Spleen (tissue), 11 donors: ENCODE results near the gene SLC66A1. TPM values are rescaled to one million over a fixed set of nuclear protein-coding genes. Genes with fewer than 3 reads are reported as not detected.
A peak's percentile ranks its signal among the peaks of the same experiment; 100 is the strongest.
"Not testable (repeated sequence)": the region's sequence is repeated elsewhere in the genome, so short reads cannot be mapped to it uniquely, and the experiment has no call there.

Source experiments
- DNase-seq: peaks from one replicate; pipeline ENCODE4 v3.0.0-alpha.2; 2020
- H3K27ac ChIP-seq, 8 donors: fragments of 200-600 bp; sonication (generic) in 7 of 8; 1 replicate in 4 of 8; 2 replicates in 4 of 8; pipeline versions ENCODE4 v1.5.0 to v1.8.0; 2016 to 2021; ENCODE audit warnings: inconsistent platforms in 4 of 8, mild to moderate bottlenecking in 4 of 8, moderate library complexity in 1 of 8
- H3K27me3 ChIP-seq, 7 donors: fragments of 200-600 bp; sonication (generic) in 6 of 7; replicated peaks in 1 of 7; 1 replicate in 4 of 7; 2 replicates in 3 of 7; pipeline versions ENCODE4 v1.5.0 to v1.8.0; 2016 to 2021; ENCODE audit warnings: inconsistent platforms in 3 of 7, mild to moderate bottlenecking in 1 of 7
- H3K36me3 ChIP-seq, 6 donors: fragments of 200-600 bp; sonication (generic) in 5 of 6; 1 replicate in 4 of 6; 2 replicates in 2 of 6; pipeline versions ENCODE4 v1.5.0 to v1.8.0; 2016 to 2021; ENCODE audit warnings: inconsistent platforms in 2 of 6
- H3K4me1 ChIP-seq, 6 donors: fragments of 200-600 bp; sonication (generic) in 5 of 6; 1 replicate in 3 of 6; 2 replicates in 3 of 6; pipeline versions ENCODE4 v1.5.0 to v1.8.0; 2016 to 2021; ENCODE audit warnings: inconsistent platforms in 3 of 6
- H3K4me3 ChIP-seq, 8 donors: fragments of 200-600 bp; sonication (generic) in 7 of 8; 1 replicate in 4 of 8; 2 replicates in 4 of 8; pipeline versions ENCODE4 v1.5.0 to v1.8.0; 2016 to 2021; ENCODE audit warnings: inconsistent platforms in 4 of 8, mild to moderate bottlenecking in 4 of 8, moderate library complexity in 2 of 8
- H3K9me3 ChIP-seq, 8 donors: fragments of 200-600 bp; sonication (generic) in 7 of 8; 1 replicate in 4 of 8; 2 replicates in 4 of 8; pipeline versions ENCODE4 v1.5.0 to v1.8.0; 2016 to 2021; ENCODE audit warnings: inconsistent platforms in 4 of 8
- POLR2A ChIP-seq, 3 donors: fragments of 450-650 bp; IDR thresholded peaks; one replicate each; pipeline ENCODE4 v1.5.1; 2017; ENCODE audit warnings: antibody characterized with exemption in 3 of 3, mild to moderate bottlenecking in 1 of 3
- POLR2AphosphoS5 ChIP-seq, 3 donors: sonication (generic); formaldehyde crosslinking; IDR thresholded peaks; one replicate each; pipeline ENCODE4 v1.5.1; 2017; ENCODE audit warnings: antibody characterized with exemption in 3 of 3
- WGBS, 5 donors: extraction: QIAGEN DNeasy Blood & Tissue Kit in 3 of 5; methylation state at CpG; one replicate each; pipeline versions ENCODE4 v1.1.5 to v1.1.7; 2013 to 2018; 5-methylcytosine and 5-hydroxymethylcytosine counted together
- intact Hi-C: fragments of 100-400 bp; cut with DNase I; formaldehyde crosslinking; loops from one replicate; pipeline ENCODE4 v1.15.0; 2023; ENCODE audit warnings: low total_unique reads
- polyA plus RNA-seq, 3 donors: library from polyadenylated mRNA; stranded (reverse); fragments of 200-250 nt; gene quantifications; one replicate each; pipeline ENCODE4 v1.2.1, GENCODE V29; 2013
- total RNA-seq, 7 donors: library from RNA; depleted of rRNA in 3 of 7; stranded (reverse); fragments of >200 nt in 3 of 7; fragmentation: NEBNext Ultra II Directional in 4 of 7; extraction: Animal tissue kit (Norgen Biotek cat#: 25700) in 4 of 7; gene quantifications; one replicate each; pipeline versions ENCODE4 v1.1.0 to v1.2.1, GENCODE V29; 2016 to 2021
- TF ChIP-seq, protein P1 (sequence below), 11 experiments: fragments of 200-600 bp in 7 of 11; fragments of 450-650 bp in 4 of 11; sonication (generic) in 4 of 11; IDR thresholded peaks in 8 of 11; conservative IDR thresholded peaks in 3 of 11; 1 replicate in 7 of 11; 2 replicates in 4 of 11; pipeline versions ENCODE4 v1.4.0 to v1.8.0; 2016 to 2021; ENCODE audit warnings: antibody characterized with exemption in 11 of 11, inconsistent platforms in 4 of 11, mild to moderate bottlenecking in 1 of 11
- donor health status: healthy with polysubstance abuse.
- donor health status: DM: no; HTN: no; CAD: no; lungs with moderate emphysema.
- donor health status: DM: no; HTN: no; CAD: no.
- donor health status: Bipolar disorder and iron deficiency.
- donor health status: healthy.
- donor health status: DM: no; HTN: no; CAD: no.
- donor health status: DM: yes; HTN: yes; CAD: no.

The SLC66A1 gene
- total and polyA plus RNA-seq, 10 donors = 9.6 to 20.9 (median 13.9) TPM

DNA sequence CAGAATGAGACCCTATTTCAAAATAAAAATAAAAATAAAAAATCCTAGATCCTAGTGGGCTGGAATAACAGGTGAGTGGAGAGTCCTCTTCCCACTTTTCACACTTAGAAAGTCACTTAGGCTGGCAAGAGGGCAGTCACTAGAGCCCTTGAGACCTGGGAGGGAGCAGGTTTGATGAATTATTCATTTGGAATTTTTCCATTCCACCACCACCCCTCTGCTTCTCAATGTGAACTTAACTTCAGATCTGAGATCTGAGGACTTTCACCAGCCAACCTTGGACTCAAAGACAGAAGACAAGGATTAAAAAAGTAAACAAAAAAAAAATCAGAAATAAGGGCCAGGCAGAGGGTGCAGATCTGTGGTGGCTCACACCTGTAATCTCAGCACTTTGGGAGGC lies 40.1 kb upstream of the SLC66A1 start:
- no peak for TF ChIP-seq POLR2A (IDR thresholded peaks at IDR 0.05)
- TF ChIP-seq, protein P1, sequence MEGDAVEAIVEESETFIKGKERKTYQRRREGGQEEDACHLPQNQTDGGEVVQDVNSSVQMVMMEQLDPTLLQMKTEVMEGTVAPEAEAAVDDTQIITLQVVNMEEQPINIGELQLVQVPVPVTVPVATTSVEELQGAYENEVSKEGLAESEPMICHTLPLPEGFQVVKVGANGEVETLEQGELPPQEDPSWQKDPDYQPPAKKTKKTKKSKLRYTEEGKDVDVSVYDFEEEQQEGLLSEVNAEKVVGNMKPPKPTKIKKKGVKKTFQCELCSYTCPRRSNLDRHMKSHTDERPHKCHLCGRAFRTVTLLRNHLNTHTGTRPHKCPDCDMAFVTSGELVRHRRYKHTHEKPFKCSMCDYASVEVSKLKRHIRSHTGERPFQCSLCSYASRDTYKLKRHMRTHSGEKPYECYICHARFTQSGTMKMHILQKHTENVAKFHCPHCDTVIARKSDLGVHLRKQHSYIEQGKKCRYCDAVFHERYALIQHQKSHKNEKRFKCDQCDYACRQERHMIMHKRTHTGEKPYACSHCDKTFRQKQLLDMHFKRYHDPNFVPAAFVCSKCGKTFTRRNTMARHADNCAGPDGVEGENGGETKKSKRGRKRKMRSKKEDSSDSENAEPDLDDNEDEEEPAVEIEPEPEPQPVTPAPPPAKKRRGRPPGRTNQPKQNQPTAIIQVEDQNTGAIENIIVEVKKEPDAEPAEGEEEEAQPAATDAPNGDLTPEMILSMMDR (IDR thresholded peaks at IDR 0.05 in 8 of 11, conservative IDR thresholded peaks at IDR 0.05 in 3 of 11) = no peak
- Histone ChIP-seq H3K27me3 (peaks cover 0 to 24% (median 11%) of the 10 kb centered on the region in 7 donors), H3K9me3 (peaks cover 0 to 25% (median 15%) of the 10 kb centered on the region in 8 donors), H3K27ac (no peak overlapping the region), H3K4me1 (peaks cover 0 to 3% (median 0%) of the 10 kb centered on the region in 6 donors), H3K4me3 (no peak overlapping the region), H3K36me3 (no peaks in the 10 kb centered on the region)
- no peak for DNase-seq
- intact Hi-C loops = no loop called here

DNA sequence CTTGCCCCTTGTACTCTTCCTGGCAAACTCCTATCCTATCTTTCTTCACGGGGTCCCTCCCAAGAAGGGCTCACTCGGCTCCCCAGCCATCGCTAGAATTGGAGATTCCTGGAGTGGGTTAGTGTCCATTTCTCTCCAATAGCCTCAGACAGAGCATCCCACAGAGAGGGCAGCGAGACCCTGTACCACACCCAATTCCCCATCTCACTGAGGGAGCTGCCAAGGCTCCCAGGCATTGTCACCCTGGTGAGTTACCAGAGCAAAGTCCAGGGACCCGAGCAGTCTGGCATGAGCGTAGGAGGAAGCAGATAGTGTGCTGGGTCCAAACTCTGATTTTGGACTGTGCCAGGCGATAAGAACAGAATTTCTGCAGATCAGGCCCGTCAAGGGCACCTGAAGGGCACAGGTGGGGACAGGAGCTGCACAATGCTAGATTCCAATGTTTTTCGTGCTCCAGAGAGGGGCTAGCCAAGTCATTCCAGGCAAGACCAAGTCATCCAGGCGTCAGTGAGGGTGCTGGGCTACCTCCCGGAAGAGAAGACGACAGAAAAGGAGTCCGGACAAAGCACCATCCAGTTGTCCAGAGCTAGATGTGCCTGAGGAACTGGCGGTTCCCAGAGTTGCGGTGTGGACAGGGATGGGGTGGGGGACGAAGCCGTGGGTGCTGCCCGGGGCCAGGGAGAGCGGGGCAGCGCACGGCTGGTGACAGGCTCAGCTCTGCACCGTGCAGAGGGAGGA lies 38.9 kb upstream of the SLC66A1 start:
- H3K27me3 ChIP-seq = peaks cover 0 to 24% (median 11%) of the 10 kb centered on the region in 7 donors
- intact Hi-C loops = no loop called here
- no peaks in the 10 kb centered on the region for H3K36me3 ChIP-seq
- no peak overlapping the region for H3K27ac ChIP-seq
- 86 to 91% (median 88%) methylated on average over 21 to 22 of the region's 22 CpGs for WGBS, 5 donors
- TF ChIP-seq, protein P1 (IDR thresholded peaks at IDR 0.05 in 8 of 11, conservative IDR thresholded peaks at IDR 0.05 in 3 of 11) = no peak
- TF ChIP-seq POLR2AphosphoS5 (IDR thresholded peaks at IDR 0.05) (no peak), POLR2A (IDR thresholded peaks at IDR 0.05) (no peak)
- peaks cover 0 to 32% (median 20%) of the 10 kb centered on the region in 8 donors for H3K9me3 ChIP-seq
- DNase-seq = no peak
- peak overlapping the region in 1 of 8 donors; percentile 25 for H3K4me3 ChIP-seq
- H3K4me1 ChIP-seq = peaks cover 0 to 3% (median 0%) of the 10 kb centered on the region in 6 donors

DNA sequence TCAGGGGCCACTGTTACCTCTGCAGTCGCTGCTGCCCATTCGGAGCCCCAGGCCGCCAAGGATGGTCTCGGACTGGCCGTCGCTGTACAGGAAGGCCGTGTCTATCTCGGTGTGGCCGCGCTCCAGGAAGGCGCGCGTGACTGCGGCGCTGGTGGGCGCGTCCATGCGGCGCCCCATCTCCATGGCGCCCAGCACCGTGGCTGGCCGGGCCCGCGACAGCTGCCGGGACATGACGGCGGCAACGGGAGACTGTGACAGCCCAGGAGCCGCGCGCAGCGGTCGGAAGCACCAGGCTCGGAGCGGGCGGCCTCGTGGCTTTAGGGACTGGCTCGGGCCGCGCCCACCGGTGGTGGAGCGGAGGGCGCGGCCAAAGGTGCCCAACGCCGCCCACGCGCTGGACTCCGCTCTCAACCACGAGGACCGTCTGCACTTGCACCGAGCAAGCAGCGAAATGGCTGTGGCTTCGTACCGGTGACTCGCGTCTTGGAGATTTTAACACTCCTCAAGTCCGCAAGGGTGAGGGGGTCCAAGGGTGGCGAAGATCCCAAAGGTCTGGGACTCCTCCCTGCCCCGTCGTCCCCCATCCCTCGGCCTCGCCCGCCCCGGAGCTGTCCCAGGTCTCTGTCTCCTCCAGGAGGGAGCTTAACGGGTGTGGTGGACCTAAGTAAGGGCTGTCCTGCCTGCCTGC lies 38.1 kb upstream of the SLC66A1 start:
- 8 to 36% (median 22%) methylated on average over 6 to 57 of the region's 66 CpGs for WGBS, 5 donors
- peaks cover 0 to 24% (median 11%) of the 10 kb centered on the region in 7 donors for H3K27me3 ChIP-seq
- H3K36me3 ChIP-seq, DNase-seq, H3K4me1 ChIP-seq, intact Hi-C loops, H3K27ac ChIP-seq: not testable (repeated sequence)
- H3K4me3 ChIP-seq = peak overlapping the region in 1 of 8 donors; percentile 25
- H3K9me3 ChIP-seq = peaks cover 0 to 32% (median 20%) of the 10 kb centered on the region in 8 donors

DNA sequence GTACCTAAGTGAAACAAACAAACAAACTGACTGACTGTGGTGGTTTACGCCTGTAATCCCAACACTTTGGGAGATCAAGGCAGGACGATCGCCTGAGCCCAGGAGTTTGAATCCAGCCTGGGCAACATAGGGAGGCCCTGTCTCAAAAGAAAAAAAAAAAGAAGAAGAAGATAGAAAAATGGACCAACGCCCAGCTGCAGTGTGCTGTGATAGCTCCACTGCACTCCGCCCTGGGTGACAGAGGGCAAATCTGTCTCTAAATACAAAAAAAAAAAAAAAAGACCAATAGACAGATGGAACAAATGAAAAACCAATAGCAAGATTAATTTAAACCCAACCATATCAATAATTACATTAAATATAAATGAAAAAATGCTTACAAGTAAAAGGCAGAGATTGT lies 37.5 kb upstream of the SLC66A1 start:
- no peak overlapping the region for H3K4me3 ChIP-seq
- peaks cover 0 to 3% (median 0%) of the 10 kb centered on the region in 6 donors for H3K4me1 ChIP-seq
- no peaks in the 10 kb centered on the region for H3K36me3 ChIP-seq
- 88 to 95% (median 90%) methylated on average over 5 of the region's 5 CpGs for WGBS, 5 donors
- H3K9me3 ChIP-seq = peaks cover 0 to 32% (median 22%) of the 10 kb centered on the region in 8 donors
- no peak overlapping the region for H3K27ac ChIP-seq
- intact Hi-C loops = no loop called here
- DNase-seq = no peak
- no peak for TF ChIP-seq POLR2A (IDR thresholded peaks at IDR 0.05)
- no peak for TF ChIP-seq POLR2AphosphoS5 (IDR thresholded peaks at IDR 0.05)
- TF ChIP-seq, protein P1 (IDR thresholded peaks at IDR 0.05 in 8 of 11, conservative IDR thresholded peaks at IDR 0.05 in 3 of 11) = no peak
- peaks cover 0 to 24% (median 11%) of the 10 kb centered on the region in 7 donors for H3K27me3 ChIP-seq
